ENCODE results near the gene CTNNA3. TPM values are rescaled to one million over a fixed set of nuclear protein-coding genes. Genes with fewer than 3 reads are reported as not detected.

Gene CTNNA3
- total and polyA plus RNA-seq, 2 donors (not counting 1 experiment from before 2014, with no cell fraction given) = not detected

- DNase-seq (ENCODE audit: low read depth in 2 of 2) = peak in 1 of 2 donors; percentile 20
- Histone ChIP-seq H2AFZ (ENCODE audit: low read length) (no peak overlapping the region), H3K4me1 (ENCODE audit: control insufficient read depth, extremely low read depth, insufficient read depth, low read length) (no peaks in the 10 kb centered on the region), H3K27ac (ENCODE audit: insufficient read depth, low read length) (no peak overlapping the region), H3K27me3 (ENCODE audit: control insufficient read depth, insufficient read depth, low read length) (no peaks in the 10 kb centered on the region), H3K4me3 (replicated peaks in 1 of 4; ENCODE audit: control extremely low read depth in 1 of 4, insufficient read depth in 1 of 4, low read depth in 3 of 4, low read length in 4 of 4) (no peak overlapping the region), H4K20me1 (ENCODE audit: control insufficient read depth, extremely low read depth, insufficient read depth, low read length) (no peaks in the 10 kb centered on the region), H3K79me2 (ENCODE audit: control insufficient read depth, insufficient read depth, low read length) (no peaks in the 10 kb centered on the region), H3K4me2 (ENCODE audit: extremely low read depth, insufficient read depth, low read length) (no peak overlapping the region), H3K9me3 (ENCODE audit: control insufficient read depth, insufficient read depth, low read depth, low read length) (no peaks in the 10 kb centered on the region), H3K9ac (ENCODE audit: insufficient read depth, low read length) (no peak overlapping the region), H3K36me3 (ENCODE audit: control insufficient read depth, insufficient read depth, low read length) (no peaks in the 10 kb centered on the region)
- TF ChIP-seq EZH2 (IDR thresholded peaks at IDR 0.05; ENCODE audit: low read length, missing control alignments) = no peak
These were observed 1053.8 kb downstream of the CTNNA3 start for GRCh38 chr10:66642217-66642616.

- Histone ChIP-seq H3K4me2 (ENCODE audit: extremely low read depth, insufficient read depth, low read length) (no peak overlapping the region), H3K36me3 (ENCODE audit: control insufficient read depth, insufficient read depth, low read length) (no peaks in the 10 kb centered on the region), H3K79me2 (ENCODE audit: control insufficient read depth, insufficient read depth, low read length) (no peaks in the 10 kb centered on the region), H3K27ac (ENCODE audit: insufficient read depth, low read length) (no peak overlapping the region), H3K4me3 (replicated peaks in 1 of 4; ENCODE audit: control extremely low read depth in 1 of 4, insufficient read depth in 1 of 4, low read depth in 3 of 4, low read length in 4 of 4) (no peak overlapping the region), H3K4me1 (ENCODE audit: control insufficient read depth, extremely low read depth, insufficient read depth, low read length) (no peaks in the 10 kb centered on the region), H3K27me3 (ENCODE audit: control insufficient read depth, insufficient read depth, low read length) (no peaks in the 10 kb centered on the region), H4K20me1 (ENCODE audit: control insufficient read depth, extremely low read depth, insufficient read depth, low read length) (no peaks in the 10 kb centered on the region), H3K9me3 (ENCODE audit: control insufficient read depth, insufficient read depth, low read depth, low read length) (no peaks in the 10 kb centered on the region), H3K9ac (ENCODE audit: insufficient read depth, low read length) (no peak overlapping the region), H2AFZ (ENCODE audit: low read length) (no peak overlapping the region)
- DNase-seq (ENCODE audit: low read depth in 2 of 2) = peak; percentile 31 to 60
- TF ChIP-seq, protein P1, sequence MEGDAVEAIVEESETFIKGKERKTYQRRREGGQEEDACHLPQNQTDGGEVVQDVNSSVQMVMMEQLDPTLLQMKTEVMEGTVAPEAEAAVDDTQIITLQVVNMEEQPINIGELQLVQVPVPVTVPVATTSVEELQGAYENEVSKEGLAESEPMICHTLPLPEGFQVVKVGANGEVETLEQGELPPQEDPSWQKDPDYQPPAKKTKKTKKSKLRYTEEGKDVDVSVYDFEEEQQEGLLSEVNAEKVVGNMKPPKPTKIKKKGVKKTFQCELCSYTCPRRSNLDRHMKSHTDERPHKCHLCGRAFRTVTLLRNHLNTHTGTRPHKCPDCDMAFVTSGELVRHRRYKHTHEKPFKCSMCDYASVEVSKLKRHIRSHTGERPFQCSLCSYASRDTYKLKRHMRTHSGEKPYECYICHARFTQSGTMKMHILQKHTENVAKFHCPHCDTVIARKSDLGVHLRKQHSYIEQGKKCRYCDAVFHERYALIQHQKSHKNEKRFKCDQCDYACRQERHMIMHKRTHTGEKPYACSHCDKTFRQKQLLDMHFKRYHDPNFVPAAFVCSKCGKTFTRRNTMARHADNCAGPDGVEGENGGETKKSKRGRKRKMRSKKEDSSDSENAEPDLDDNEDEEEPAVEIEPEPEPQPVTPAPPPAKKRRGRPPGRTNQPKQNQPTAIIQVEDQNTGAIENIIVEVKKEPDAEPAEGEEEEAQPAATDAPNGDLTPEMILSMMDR (conservative IDR thresholded peaks at IDR 0.05 in 1 of 2, IDR thresholded peaks at IDR 0.05 in 1 of 2; ENCODE audit: low read depth in 1 of 2, low read length in 2 of 2) = no peak
- no peak for TF ChIP-seq EZH2 (IDR thresholded peaks at IDR 0.05; ENCODE audit: low read length, missing control alignments)
These were observed 1056.6 kb downstream of the CTNNA3 start for GRCh38 chr10:66639371-66639770.

GRCh38 chr10:66637273-66638036 is 1058.5 kb downstream of the CTNNA3 start:
- no peak overlapping the region for H3K9ac ChIP-seq (ENCODE audit: insufficient read depth, low read length)
- no peaks in the 10 kb centered on the region for H3K79me2 ChIP-seq (ENCODE audit: control insufficient read depth, insufficient read depth, low read length)
- H3K36me3 ChIP-seq (ENCODE audit: control insufficient read depth, insufficient read depth, low read length) = no peaks in the 10 kb centered on the region
- H3K9me3 ChIP-seq (ENCODE audit: control insufficient read depth, insufficient read depth, low read depth, low read length) = no peaks in the 10 kb centered on the region
- no peaks in the 10 kb centered on the region for H3K4me1 ChIP-seq (ENCODE audit: control insufficient read depth, extremely low read depth, insufficient read depth, low read length)
- no peaks in the 10 kb centered on the region for H3K27me3 ChIP-seq (ENCODE audit: control insufficient read depth, insufficient read depth, low read length)
- TF ChIP-seq EZH2 (IDR thresholded peaks at IDR 0.05; ENCODE audit: low read length, missing control alignments) = no peak
- TF ChIP-seq, protein P1 (conservative IDR thresholded peaks at IDR 0.05 in 1 of 2, IDR thresholded peaks at IDR 0.05 in 1 of 2; ENCODE audit: low read depth in 1 of 2, low read length in 2 of 2) = no peak
- H2AFZ ChIP-seq (ENCODE audit: low read length) = no peak overlapping the region
- peak in 1 of 2 donors; percentile 10 for DNase-seq (ENCODE audit: low read depth in 2 of 2)
- H3K4me3 ChIP-seq (replicated peaks in 1 of 4; ENCODE audit: control extremely low read depth in 1 of 4, insufficient read depth in 1 of 4, low read depth in 3 of 4, low read length in 4 of 4) = no peak overlapping the region
- no peaks in the 10 kb centered on the region for H4K20me1 ChIP-seq (ENCODE audit: control insufficient read depth, extremely low read depth, insufficient read depth, low read length)
- no peak overlapping the region for H3K27ac ChIP-seq (ENCODE audit: insufficient read depth, low read length)
- no peak overlapping the region for H3K4me2 ChIP-seq (ENCODE audit: extremely low read depth, insufficient read depth, low read length)
